GM23338 (cell line): ENCODE data around the gene TFB1M. TPM values are rescaled to one million over a fixed set of nuclear protein-coding genes. Genes with fewer than 3 reads are reported as not detected.

ENCODE experiments used
- ATAC-seq: fragments of 200-7000 bp; cut with Tn5 transposase; 3 replicates; pipeline ENCODE4 v1.9.1; 2020
- DNase-seq: peaks from one replicate; pipeline ENCODE4 v3.0.0-alpha.2; 2015; ENCODE audit warnings: low spot score
- H2AFZ ChIP-seq: fragments of 200-600 bp; sonication (generic); 2 replicates; pipeline ENCODE4 v1.8.0; 2016; ENCODE audit warnings: antibody characterized with exemption, mild to moderate bottlenecking, moderate library complexity
- H3F3A ChIP-seq: fragments of 200-600 bp; sonication (generic); replicated peaks from 2 replicates; pipeline ENCODE4 v1.8.0; 2017; ENCODE audit warnings: antibody characterized with exemption, mixed run types, low read depth
- H3K27ac ChIP-seq: fragments of 200-600 bp; sonication (generic); 2 replicates; pipeline ENCODE4 v1.6.1; 2016; ENCODE audit warnings: low read depth
- H3K27me3 ChIP-seq: fragments of 200-600 bp; sonication (generic); 2 replicates; pipeline ENCODE4 v1.8.0; 2016; ENCODE audit warnings: mild to moderate bottlenecking, mixed run types, moderate library complexity; ENCODE audit not compliant: insufficient read depth
- H3K36me3 ChIP-seq: fragments of 200-600 bp; sonication (generic); 2 replicates; pipeline ENCODE4 v1.8.0; 2016; ENCODE audit warnings: mild to moderate bottlenecking; ENCODE audit not compliant: insufficient read depth
- H3K4me1 ChIP-seq: fragments of 200-600 bp; sonication (generic); 2 replicates; pipeline ENCODE4 v1.8.0; 2016; ENCODE audit warnings: mild to moderate bottlenecking, moderate library complexity; ENCODE audit not compliant: insufficient read depth
- H3K4me2 ChIP-seq: fragments of 200-600 bp; sonication (generic); 2 replicates; pipeline ENCODE4 v1.7.1; 2017; ENCODE audit warnings: mixed run types
- H3K4me3 ChIP-seq: fragments of 200-600 bp; sonication (generic); 2 replicates; pipeline ENCODE4 v1.6.1; 2016; ENCODE audit warnings: mixed run types
- H3K79me2 ChIP-seq: fragments of 200-600 bp; sonication (generic); replicated peaks from 2 replicates; pipeline ENCODE4 v1.8.0; 2017; ENCODE audit warnings: mild to moderate bottlenecking; ENCODE audit not compliant: insufficient read depth
- H3K9me2 ChIP-seq: fragments of 200-600 bp; sonication (generic); 2 replicates; pipeline ENCODE4 v1.8.0; 2017; ENCODE audit not compliant: insufficient read depth
- H4K20me1 ChIP-seq: fragments of 200-600 bp; sonication (generic); replicated peaks from 2 replicates; pipeline ENCODE4 v1.8.0; 2017; ENCODE audit warnings: mild to moderate bottlenecking; ENCODE audit not compliant: insufficient read depth
- H3K27ac Mint-ChIP-seq: 2 replicates; pipeline ENCODE4 v1.8.0; 2020; ENCODE audit warnings: inconsistent platforms, mild to moderate bottlenecking, moderate library complexity, mixed read lengths
- H3K27me3 Mint-ChIP-seq: 3 replicates; pipeline ENCODE4 v1.8.0; 2022; ENCODE audit warnings: low read depth, mild to moderate bottlenecking, moderate library complexity, mixed read lengths, inconsistent platforms; ENCODE audit not compliant: insufficient read depth, poor library complexity
- H3K36me3 Mint-ChIP-seq: 3 replicates; pipeline ENCODE4 v1.8.0; 2021; ENCODE audit warnings: low read depth, mild to moderate bottlenecking, inconsistent platforms, moderate library complexity, mixed read lengths
- H3K4me1 Mint-ChIP-seq: 3 replicates; pipeline ENCODE4 v1.8.0; 2020; ENCODE audit warnings: mild to moderate bottlenecking, inconsistent platforms, mixed read lengths
- H3K4me3 Mint-ChIP-seq: 3 replicates; pipeline ENCODE4 v1.8.0; 2021; ENCODE audit warnings: moderate library complexity, mild to moderate bottlenecking, inconsistent platforms, mixed read lengths
- H3K9me3 Mint-ChIP-seq: 3 replicates; pipeline ENCODE4 v1.8.0; 2020; ENCODE audit warnings: moderate library complexity, mild to moderate bottlenecking, inconsistent platforms, mixed read lengths
- CREB1 ChIP-seq: fragments of 250-450 bp; sonication (Bioruptor Pico); IDR thresholded peaks from 2 replicates; pipeline ENCODE4 v1.5.0; 2020; ENCODE audit warnings: low read depth, mild to moderate bottlenecking, moderate library complexity
- EZH2 ChIP-seq: fragments of 200-600 bp; sonication (generic); IDR thresholded peaks from one replicate; pipeline ENCODE4 v1.8.0; 2017; ENCODE audit warnings: antibody characterized with exemption, mild to moderate bottlenecking, low read depth; ENCODE audit not compliant: unreplicated experiment
- EZH2phosphoT487 ChIP-seq: fragments of 200-600 bp; sonication (generic); IDR thresholded peaks from one replicate; pipeline ENCODE4 v1.8.1; 2018; ENCODE audit warnings: antibody characterized with exemption; ENCODE audit not compliant: unreplicated experiment
- JUNB ChIP-seq: IDR thresholded peaks from one replicate; pipeline ENCODE4 v1.6.1; 2016; ENCODE audit warnings: antibody characterized with exemption; ENCODE audit not compliant: unreplicated experiment
- NANOG ChIP-seq: IDR thresholded peaks from 2 replicates; pipeline ENCODE4 v1.6.1; 2016; ENCODE audit warnings: antibody characterized with exemption, borderline replicate concordance
- POLR2AphosphoS5 ChIP-seq: IDR thresholded peaks from 2 replicates; pipeline ENCODE4 v1.6.1; 2016; ENCODE audit warnings: antibody characterized with exemption, low read depth
- STAT1 ChIP-seq: IDR thresholded peaks from one replicate; pipeline ENCODE4 v1.6.1; 2016; ENCODE audit warnings: antibody characterized with exemption; ENCODE audit not compliant: unreplicated experiment
- ZNF114 ChIP-seq: fragments of 250-450 bp; sonication (Bioruptor Pico); IDR thresholded peaks from 2 replicates; pipeline ENCODE4 v1.5.0; 2020; ENCODE audit warnings: mild to moderate bottlenecking, moderate library complexity
- ZNF331 ChIP-seq: fragments of 250-450 bp; sonication (Bioruptor Pico); IDR thresholded peaks from 2 replicates; pipeline ENCODE4 v1.5.0; 2020; ENCODE audit warnings: low read depth, mild to moderate bottlenecking, moderate library complexity
- polyA plus RNA-seq: library from polyadenylated mRNA; unstranded; fragments of >200 nt; fragmentation: Nextera tagmentation; extraction: Ambion mirVana; gene quantifications from 2 replicates; pipeline ENCODE4 v1.2.1, GENCODE V29; 2016
- total RNA-seq: library from RNA; depleted of rRNA; stranded (reverse); fragments of >200 nt; shearing (Covaris generic); gene quantifications from 2 replicates; pipeline ENCODE4 v1.2.3, GENCODE V29; 2014
- TF ChIP-seq, protein P1 (sequence below): IDR thresholded peaks from one replicate; pipeline ENCODE4 v1.6.1; 2018; ENCODE audit warnings: antibody characterized with exemption; ENCODE audit not compliant: unreplicated experiment
- TF ChIP-seq, protein P2 (sequence below), 2 experiments: fragments of 200-600 bp in 1 of 2; sonication (generic) in 1 of 2; conservative IDR thresholded peaks; 2 replicates each; pipeline versions ENCODE4 v1.5.1 to v1.6.1; 2016 to 2017; ENCODE audit warnings: antibody characterized with exemption in 2 of 2, low read depth in 2 of 2, mild to moderate bottlenecking in 2 of 2, moderate library complexity in 1 of 2
- TF ChIP-seq, protein P3 (sequence below): IDR thresholded peaks from 2 replicates; pipeline ENCODE4 v1.6.1; 2016; ENCODE audit warnings: antibody characterized with exemption
- TF ChIP-seq, protein P4 (sequence below): fragments of 250-450 bp; sonication (Bioruptor Pico); IDR thresholded peaks from 2 replicates; pipeline ENCODE4 v1.5.0; 2020; ENCODE audit warnings: mild to moderate bottlenecking, moderate library complexity

The TFB1M gene
- total and polyA plus RNA-seq, 2 experiments from 2014 or later: 51.1 to 66.9 TPM

DNA sequence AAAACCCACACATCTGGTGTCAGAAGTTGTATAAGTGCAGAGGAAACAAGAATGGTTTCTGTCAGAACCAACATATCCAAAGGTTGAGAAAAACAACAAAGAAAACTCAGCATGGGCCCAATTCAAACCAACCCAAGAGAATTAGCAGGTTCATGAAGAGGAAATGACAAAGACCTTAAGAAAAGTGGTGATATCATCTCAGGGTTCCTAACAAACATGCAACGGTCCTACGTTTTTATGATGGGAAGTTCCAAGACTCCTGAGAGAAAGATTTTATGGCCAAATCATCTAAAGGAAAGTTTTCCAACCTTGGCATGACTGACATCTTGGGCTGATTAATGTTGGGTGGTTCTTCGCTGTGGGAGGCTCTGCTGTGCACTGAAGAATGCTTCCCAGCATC lies 23.0 kb downstream of the TFB1M start:
- Histone ChIP-seq H4K20me1 (peaks cover 4% of the 10 kb centered on the region; the same call in 1 of the 2 replicates), H3K27me3 (no peaks in the 10 kb centered on the region), H3K9me2 (no peaks in the 10 kb centered on the region), H3K27ac (no peak overlapping the region), H3K36me3 (peaks cover 26% of the 10 kb centered on the region; the same call in 1 of the 2 replicates), H3K4me1 (no peaks in the 10 kb centered on the region), H3K79me2 (peaks cover 12% of the 10 kb centered on the region; the same call in 1 of the 2 replicates), H2AFZ (no peak overlapping the region), H3K4me2 (no peak overlapping the region), H3F3A (no peaks in the 10 kb centered on the region), H3K4me3 (no peak overlapping the region)
- Mint-ChIP-seq H3K27ac (no peak overlapping the region), H3K4me3 (no peak overlapping the region), H3K9me3 (no peaks in the 10 kb centered on the region), H3K27me3 (no peaks in the 10 kb centered on the region), H3K36me3 (peaks cover 60% of the 10 kb centered on the region), H3K4me1 (peaks cover 4% of the 10 kb centered on the region; the same call in 1 of the 3 replicates)
- DNase-seq: no peak
- TF ChIP-seq, protein P1, sequence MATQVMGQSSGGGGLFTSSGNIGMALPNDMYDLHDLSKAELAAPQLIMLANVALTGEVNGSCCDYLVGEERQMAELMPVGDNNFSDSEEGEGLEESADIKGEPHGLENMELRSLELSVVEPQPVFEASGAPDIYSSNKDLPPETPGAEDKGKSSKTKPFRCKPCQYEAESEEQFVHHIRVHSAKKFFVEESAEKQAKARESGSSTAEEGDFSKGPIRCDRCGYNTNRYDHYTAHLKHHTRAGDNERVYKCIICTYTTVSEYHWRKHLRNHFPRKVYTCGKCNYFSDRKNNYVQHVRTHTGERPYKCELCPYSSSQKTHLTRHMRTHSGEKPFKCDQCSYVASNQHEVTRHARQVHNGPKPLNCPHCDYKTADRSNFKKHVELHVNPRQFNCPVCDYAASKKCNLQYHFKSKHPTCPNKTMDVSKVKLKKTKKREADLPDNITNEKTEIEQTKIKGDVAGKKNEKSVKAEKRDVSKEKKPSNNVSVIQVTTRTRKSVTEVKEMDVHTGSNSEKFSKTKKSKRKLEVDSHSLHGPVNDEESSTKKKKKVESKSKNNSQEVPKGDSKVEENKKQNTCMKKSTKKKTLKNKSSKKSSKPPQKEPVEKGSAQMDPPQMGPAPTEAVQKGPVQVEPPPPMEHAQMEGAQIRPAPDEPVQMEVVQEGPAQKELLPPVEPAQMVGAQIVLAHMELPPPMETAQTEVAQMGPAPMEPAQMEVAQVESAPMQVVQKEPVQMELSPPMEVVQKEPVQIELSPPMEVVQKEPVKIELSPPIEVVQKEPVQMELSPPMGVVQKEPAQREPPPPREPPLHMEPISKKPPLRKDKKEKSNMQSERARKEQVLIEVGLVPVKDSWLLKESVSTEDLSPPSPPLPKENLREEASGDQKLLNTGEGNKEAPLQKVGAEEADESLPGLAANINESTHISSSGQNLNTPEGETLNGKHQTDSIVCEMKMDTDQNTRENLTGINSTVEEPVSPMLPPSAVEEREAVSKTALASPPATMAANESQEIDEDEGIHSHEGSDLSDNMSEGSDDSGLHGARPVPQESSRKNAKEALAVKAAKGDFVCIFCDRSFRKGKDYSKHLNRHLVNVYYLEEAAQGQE: no peak
- TF ChIP-seq, protein P2, sequence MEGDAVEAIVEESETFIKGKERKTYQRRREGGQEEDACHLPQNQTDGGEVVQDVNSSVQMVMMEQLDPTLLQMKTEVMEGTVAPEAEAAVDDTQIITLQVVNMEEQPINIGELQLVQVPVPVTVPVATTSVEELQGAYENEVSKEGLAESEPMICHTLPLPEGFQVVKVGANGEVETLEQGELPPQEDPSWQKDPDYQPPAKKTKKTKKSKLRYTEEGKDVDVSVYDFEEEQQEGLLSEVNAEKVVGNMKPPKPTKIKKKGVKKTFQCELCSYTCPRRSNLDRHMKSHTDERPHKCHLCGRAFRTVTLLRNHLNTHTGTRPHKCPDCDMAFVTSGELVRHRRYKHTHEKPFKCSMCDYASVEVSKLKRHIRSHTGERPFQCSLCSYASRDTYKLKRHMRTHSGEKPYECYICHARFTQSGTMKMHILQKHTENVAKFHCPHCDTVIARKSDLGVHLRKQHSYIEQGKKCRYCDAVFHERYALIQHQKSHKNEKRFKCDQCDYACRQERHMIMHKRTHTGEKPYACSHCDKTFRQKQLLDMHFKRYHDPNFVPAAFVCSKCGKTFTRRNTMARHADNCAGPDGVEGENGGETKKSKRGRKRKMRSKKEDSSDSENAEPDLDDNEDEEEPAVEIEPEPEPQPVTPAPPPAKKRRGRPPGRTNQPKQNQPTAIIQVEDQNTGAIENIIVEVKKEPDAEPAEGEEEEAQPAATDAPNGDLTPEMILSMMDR (conservative IDR thresholded peaks at IDR 0.05; ENCODE audit: low read depth in 2 of 2): no peak
- TF ChIP-seq ZNF331: no peak
- TF ChIP-seq JUNB: no peak
- no peak for TF ChIP-seq CREB1 (CRISPR knock-in tag)
- no peak for TF ChIP-seq NANOG
- no peak for TF ChIP-seq EZH2
- no peak for TF ChIP-seq STAT1
- TF ChIP-seq, protein P3, sequence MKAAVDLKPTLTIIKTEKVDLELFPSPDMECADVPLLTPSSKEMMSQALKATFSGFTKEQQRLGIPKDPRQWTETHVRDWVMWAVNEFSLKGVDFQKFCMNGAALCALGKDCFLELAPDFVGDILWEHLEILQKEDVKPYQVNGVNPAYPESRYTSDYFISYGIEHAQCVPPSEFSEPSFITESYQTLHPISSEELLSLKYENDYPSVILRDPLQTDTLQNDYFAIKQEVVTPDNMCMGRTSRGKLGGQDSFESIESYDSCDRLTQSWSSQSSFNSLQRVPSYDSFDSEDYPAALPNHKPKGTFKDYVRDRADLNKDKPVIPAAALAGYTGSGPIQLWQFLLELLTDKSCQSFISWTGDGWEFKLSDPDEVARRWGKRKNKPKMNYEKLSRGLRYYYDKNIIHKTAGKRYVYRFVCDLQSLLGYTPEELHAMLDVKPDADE: no peak
- no peak for TF ChIP-seq EZH2phosphoT487
- TF ChIP-seq ZNF114: no peak
- no peak for TF ChIP-seq POLR2AphosphoS5
- TF ChIP-seq, protein P4, sequence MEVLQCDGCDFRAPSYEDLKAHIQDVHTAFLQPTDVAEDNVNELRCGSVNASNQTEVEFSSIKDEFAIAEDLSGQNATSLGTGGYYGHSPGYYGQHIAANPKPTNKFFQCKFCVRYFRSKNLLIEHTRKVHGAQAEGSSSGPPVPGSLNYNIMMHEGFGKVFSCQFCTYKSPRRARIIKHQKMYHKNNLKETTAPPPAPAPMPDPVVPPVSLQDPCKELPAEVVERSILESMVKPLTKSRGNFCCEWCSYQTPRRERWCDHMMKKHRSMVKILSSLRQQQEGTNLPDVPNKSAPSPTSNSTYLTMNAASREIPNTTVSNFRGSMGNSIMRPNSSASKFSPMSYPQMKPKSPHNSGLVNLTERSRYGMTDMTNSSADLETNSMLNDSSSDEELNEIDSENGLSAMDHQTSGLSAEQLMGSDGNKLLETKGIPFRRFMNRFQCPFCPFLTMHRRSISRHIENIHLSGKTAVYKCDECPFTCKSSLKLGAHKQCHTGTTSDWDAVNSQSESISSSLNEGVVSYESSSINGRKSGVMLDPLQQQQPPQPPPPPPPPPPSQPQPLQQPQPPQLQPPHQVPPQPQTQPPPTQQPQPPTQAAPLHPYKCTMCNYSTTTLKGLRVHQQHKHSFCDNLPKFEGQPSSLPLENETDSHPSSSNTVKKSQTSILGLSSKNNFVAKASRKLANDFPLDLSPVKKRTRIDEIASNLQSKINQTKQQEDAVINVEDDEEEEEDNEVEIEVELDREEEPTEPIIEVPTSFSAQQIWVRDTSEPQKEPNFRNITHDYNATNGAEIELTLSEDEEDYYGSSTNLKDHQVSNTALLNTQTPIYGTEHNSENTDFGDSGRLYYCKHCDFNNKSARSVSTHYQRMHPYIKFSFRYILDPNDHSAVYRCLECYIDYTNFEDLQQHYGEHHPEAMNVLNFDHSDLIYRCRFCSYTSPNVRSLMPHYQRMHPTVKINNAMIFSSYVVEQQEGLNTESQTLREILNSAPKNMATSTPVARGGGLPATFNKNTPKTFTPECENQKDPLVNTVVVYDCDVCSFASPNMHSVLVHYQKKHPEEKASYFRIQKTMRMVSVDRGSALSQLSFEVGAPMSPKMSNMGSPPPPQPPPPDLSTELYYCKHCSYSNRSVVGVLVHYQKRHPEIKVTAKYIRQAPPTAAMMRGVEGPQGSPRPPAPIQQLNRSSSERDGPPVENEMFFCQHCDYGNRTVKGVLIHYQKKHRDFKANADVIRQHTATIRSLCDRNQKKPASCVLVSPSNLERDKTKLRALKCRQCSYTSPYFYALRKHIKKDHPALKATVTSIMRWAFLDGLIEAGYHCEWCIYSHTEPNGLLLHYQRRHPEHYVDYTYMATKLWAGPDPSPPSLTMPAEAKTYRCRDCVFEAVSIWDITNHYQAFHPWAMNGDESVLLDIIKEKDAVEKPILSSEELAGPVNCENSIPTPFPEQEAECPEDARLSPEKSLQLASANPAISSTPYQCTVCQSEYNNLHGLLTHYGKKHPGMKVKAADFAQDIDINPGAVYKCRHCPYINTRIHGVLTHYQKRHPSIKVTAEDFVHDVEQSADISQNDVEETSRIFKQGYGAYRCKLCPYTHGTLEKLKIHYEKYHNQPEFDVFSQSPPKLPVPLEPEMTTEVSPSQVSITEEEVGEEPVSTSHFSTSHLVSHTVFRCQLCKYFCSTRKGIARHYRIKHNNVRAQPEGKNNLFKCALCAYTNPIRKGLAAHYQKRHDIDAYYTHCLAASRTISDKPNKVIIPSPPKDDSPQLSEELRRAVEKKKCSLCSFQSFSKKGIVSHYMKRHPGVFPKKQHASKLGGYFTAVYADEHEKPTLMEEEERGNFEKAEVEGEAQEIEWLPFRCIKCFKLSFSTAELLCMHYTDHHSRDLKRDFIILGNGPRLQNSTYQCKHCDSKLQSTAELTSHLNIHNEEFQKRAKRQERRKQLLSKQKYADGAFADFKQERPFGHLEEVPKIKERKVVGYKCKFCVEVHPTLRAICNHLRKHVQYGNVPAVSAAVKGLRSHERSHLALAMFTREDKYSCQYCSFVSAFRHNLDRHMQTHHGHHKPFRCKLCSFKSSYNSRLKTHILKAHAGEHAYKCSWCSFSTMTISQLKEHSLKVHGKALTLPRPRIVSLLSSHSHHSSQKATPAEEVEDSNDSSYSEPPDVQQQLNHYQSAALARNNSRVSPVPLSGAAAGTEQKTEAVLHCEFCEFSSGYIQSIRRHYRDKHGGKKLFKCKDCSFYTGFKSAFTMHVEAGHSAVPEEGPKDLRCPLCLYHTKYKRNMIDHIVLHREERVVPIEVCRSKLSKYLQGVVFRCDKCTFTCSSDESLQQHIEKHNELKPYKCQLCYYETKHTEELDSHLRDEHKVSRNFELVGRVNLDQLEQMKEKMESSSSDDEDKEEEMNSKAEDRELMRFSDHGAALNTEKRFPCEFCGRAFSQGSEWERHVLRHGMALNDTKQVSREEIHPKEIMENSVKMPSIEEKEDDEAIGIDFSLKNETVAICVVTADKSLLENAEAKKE (CRISPR knock-in tag): no peak
- no peak for ATAC-seq
